Measurements from ENCODE around the gene ULK1. TPM values are rescaled to one million over a fixed set of nuclear protein-coding genes. Genes with fewer than 3 reads are reported as not detected.

ULK1 gene
- total RNA-seq, 4 donors from 2014 or later: 27.9 to 81.2 (median 48.6) TPM

GRCh38 chr12:131917711-131918306 is 23.4 kb downstream of the ULK1 start:
- in situ Hi-C loops (cut with MboI; ENCODE audit: low sequenced_read_pairs in 4 of 4) (no loop called here), intact Hi-C loops (cut with DNase I; ENCODE audit: low total_unique reads) (no loop called here)
- Histone ChIP-seq H3K4me3 (no peak overlapping the region), H3K9me3 (no peaks in the 10 kb centered on the region), H3K27me3 (no peaks in the 10 kb centered on the region), H3K36me3 (peaks cover 2 to 82% of the 10 kb centered on the region in 2 donors), H3K27ac (no peak overlapping the region), H3K4me1 (peaks cover 0 to under 1% of the 10 kb centered on the region in 2 donors)
- DNase-seq (no peak), ATAC-seq (no peak)
- no peak for TF ChIP-seq POLR2A (IDR thresholded peaks at IDR 0.05)
- TF ChIP-seq, protein P1, sequence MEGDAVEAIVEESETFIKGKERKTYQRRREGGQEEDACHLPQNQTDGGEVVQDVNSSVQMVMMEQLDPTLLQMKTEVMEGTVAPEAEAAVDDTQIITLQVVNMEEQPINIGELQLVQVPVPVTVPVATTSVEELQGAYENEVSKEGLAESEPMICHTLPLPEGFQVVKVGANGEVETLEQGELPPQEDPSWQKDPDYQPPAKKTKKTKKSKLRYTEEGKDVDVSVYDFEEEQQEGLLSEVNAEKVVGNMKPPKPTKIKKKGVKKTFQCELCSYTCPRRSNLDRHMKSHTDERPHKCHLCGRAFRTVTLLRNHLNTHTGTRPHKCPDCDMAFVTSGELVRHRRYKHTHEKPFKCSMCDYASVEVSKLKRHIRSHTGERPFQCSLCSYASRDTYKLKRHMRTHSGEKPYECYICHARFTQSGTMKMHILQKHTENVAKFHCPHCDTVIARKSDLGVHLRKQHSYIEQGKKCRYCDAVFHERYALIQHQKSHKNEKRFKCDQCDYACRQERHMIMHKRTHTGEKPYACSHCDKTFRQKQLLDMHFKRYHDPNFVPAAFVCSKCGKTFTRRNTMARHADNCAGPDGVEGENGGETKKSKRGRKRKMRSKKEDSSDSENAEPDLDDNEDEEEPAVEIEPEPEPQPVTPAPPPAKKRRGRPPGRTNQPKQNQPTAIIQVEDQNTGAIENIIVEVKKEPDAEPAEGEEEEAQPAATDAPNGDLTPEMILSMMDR (IDR thresholded peaks at IDR 0.05 in 4 of 5, conservative IDR thresholded peaks at IDR 0.05 in 1 of 5): no peak

DNA sequence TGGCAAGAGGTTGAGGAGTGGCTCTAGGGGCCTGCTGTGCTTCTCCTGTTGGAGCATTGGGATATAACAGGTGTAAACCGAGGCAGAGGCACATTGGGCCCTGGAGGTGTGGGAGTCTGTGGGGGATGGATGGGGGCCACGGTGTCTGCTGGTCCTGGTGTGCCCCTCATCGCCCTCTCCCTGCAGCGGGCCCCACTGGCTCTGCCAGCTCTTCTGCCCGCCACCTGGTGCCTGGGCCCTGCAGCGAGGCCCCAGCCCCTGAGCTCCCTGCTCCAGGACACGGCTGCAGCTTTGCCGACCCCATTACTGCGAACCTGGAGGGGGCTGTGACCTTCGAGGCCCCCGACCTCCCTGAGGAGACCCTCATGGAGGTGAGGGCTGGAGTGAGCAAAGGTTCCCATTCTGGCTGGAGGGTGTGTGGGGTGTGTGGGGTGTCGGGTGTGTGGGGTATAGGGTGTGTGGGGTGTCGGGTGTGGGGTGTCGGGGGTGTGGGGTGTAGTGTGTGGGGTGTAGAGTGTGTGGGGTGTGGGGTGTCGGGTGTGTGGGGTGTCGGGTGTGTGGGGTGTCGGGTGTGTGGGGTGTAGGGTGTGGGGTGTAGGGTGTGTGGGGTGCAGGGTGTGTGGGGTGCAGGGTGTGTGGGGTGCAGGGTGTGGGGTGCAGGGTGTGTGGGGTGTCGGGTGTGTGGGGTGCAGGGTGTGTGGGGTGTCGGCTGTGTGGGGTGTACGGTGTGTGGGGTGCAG is 24.1 kb downstream of the ULK1 start:
- H3K27ac ChIP-seq: no peak overlapping the region
- no peak overlapping the region for H3K4me3 ChIP-seq
- in situ Hi-C loops (cut with MboI; ENCODE audit: low sequenced_read_pairs in 4 of 4): no loop called here
- no peak for TF ChIP-seq POLR2A (IDR thresholded peaks at IDR 0.05)
- TF ChIP-seq, protein P1 (IDR thresholded peaks at IDR 0.05 in 4 of 5, conservative IDR thresholded peaks at IDR 0.05 in 1 of 5): no peak
- no peaks in the 10 kb centered on the region for H3K4me1 ChIP-seq
- H3K27me3 ChIP-seq: no peaks in the 10 kb centered on the region
- DNase-seq (no peak), ATAC-seq (no peak)
- H3K9me3 ChIP-seq: no peaks in the 10 kb centered on the region
- H3K36me3 ChIP-seq: peaks cover 2 to 77% of the 10 kb centered on the region in 2 donors
- intact Hi-C loops (cut with DNase I; ENCODE audit: low total_unique reads): no loop called here

DNA sequence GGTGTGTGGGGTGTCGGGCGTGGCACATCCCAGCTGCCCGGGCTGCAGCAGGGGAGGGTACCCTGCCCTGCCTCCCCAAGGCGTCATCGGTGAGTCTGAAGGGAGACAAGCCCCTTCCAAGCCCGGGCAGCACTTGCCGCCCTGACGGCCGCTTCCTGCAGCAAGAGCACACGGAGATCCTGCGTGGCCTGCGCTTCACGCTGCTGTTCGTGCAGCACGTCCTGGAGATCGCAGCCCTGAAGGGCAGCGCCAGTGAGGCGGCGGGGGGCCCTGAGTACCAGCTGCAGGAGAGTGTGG is 24.6 kb downstream of the ULK1 start:
- no peaks in the 10 kb centered on the region for H3K4me1 ChIP-seq
- in situ Hi-C loops (cut with MboI; ENCODE audit: low sequenced_read_pairs in 4 of 4): no loop called here
- no peak for DNase-seq
- H3K36me3 ChIP-seq: peaks cover 2 to 72% of the 10 kb centered on the region in 2 donors
- H3K27ac ChIP-seq: no peak overlapping the region
- TF ChIP-seq, protein P1 (IDR thresholded peaks at IDR 0.05 in 4 of 5, conservative IDR thresholded peaks at IDR 0.05 in 1 of 5): no peak
- TF ChIP-seq POLR2A (IDR thresholded peaks at IDR 0.05): no peak
- ATAC-seq: no peak
- no peak overlapping the region for H3K4me3 ChIP-seq
- intact Hi-C loops (cut with DNase I; ENCODE audit: low total_unique reads): no loop called here
- H3K9me3 ChIP-seq: no peaks in the 10 kb centered on the region
- no peaks in the 10 kb centered on the region for H3K27me3 ChIP-seq

DNA sequence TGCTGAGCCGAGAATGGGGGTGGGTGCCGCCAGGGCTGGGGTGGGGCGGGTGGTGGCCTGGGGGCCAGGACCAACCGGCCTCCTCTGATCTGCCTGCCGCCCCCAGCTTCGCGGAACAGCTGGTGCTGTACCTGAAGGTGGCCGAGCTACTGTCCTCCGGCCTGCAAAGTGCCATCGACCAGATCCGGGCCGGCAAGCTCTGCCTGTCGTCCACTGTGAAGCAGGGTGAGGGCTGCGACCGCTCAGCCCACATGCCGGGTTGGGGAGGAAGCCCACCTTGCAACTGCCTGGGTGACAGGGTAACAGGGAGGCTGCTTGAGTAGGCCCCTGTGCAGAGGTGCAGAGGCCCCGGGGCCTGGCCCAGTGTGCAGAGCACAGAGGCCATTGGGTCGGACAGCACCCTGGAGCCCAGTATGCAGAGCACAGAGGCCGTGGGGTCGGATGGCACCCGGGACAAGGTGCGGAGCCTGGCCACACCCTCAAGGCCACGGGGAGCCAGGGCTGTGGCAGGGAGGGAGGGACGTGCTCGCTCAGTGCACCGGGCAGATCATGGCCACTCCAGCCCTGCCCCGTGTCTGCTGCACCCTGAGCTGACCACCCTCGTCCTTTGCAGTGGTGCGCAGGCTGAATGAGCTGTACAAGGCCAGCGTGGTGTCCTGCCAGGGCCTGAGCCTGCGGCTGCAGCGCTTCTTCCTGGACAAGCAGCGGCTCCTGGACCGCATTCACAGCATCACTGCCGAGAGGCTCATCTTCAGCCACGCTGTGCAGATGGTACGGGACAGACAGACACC is 25.1 kb downstream of the ULK1 start:
- intact Hi-C loops (cut with DNase I; ENCODE audit: low total_unique reads) (loop anchor here (10.0 kb wide), 1 partner anchor 225 kb away; the partner anchor contains the start of genes DDX51 and NOC4L), in situ Hi-C loops (cut with MboI; ENCODE audit: low sequenced_read_pairs in 4 of 4) (no loop called here)
- no peak for ATAC-seq
- Histone ChIP-seq H3K4me1 (no peaks in the 10 kb centered on the region), H3K27me3 (no peaks in the 10 kb centered on the region), H3K4me3 (no peak overlapping the region), H3K27ac (no peak overlapping the region), H3K36me3 (peaks cover 2 to 66% of the 10 kb centered on the region in 2 donors), H3K9me3 (no peaks in the 10 kb centered on the region)
- TF ChIP-seq, protein P1 (IDR thresholded peaks at IDR 0.05 in 4 of 5, conservative IDR thresholded peaks at IDR 0.05 in 1 of 5): no peak
- no peak for TF ChIP-seq POLR2A (IDR thresholded peaks at IDR 0.05)
- no peak for DNase-seq
